ENCODE measurements around the gene NOPCHAP1.
"Not testable (repeated sequence)": the region's sequence is repeated elsewhere in the genome, so short reads cannot be mapped to it uniquely, and the experiment has no call there.

NOPCHAP1 gene

GRCh38 chr12:104969343-104969742 is 16.8 kb upstream of the NOPCHAP1 start:
- no peak overlapping the region for H3K4me3 ChIP-seq (ENCODE audit: low read depth, low read length)
- TF ChIP-seq POLR2A (IDR thresholded peaks at IDR 0.05; ENCODE audit: extremely low read depth, insufficient read length) = no peak
- no peak for TF ChIP-seq MYC (IDR thresholded peaks at IDR 0.05; ENCODE audit: low read depth, low read length)
- no peak for TF ChIP-seq MAX (IDR thresholded peaks at IDR 0.05; ENCODE audit: low read depth, low read length)
- TF ChIP-seq CTCF (IDR thresholded peaks at IDR 0.05; ENCODE audit: low read depth, low read length) = no peak
- no peak for DNase-seq (ENCODE audit: low read depth)

- TF ChIP-seq MAX (IDR thresholded peaks at IDR 0.05; ENCODE audit: low read depth, low read length) (no peak), POLR2A (IDR thresholded peaks at IDR 0.05; ENCODE audit: extremely low read depth, insufficient read length) (no peak), MYC (IDR thresholded peaks at IDR 0.05; ENCODE audit: low read depth, low read length) (no peak), CTCF (IDR thresholded peaks at IDR 0.05; ENCODE audit: low read depth, low read length) (no peak)
- H3K4me3 ChIP-seq (ENCODE audit: low read depth, low read length) = no peak overlapping the region
- DNase-seq (ENCODE audit: low read depth) = no peak
Measured at GRCh38 chr12:104971306-104971705, 14.8 kb upstream of the NOPCHAP1 start.

GRCh38 chr12:104973250-104973649 is 12.9 kb upstream of the NOPCHAP1 start:
- H3K4me3 ChIP-seq (ENCODE audit: low read depth, low read length) = no peak overlapping the region
- TF ChIP-seq MAX (IDR thresholded peaks at IDR 0.05; ENCODE audit: low read depth, low read length) (no peak), CTCF (IDR thresholded peaks at IDR 0.05; ENCODE audit: low read depth, low read length) (no peak), POLR2A (IDR thresholded peaks at IDR 0.05; ENCODE audit: extremely low read depth, insufficient read length) (no peak), MYC (IDR thresholded peaks at IDR 0.05; ENCODE audit: low read depth, low read length) (no peak)
- DNase-seq (ENCODE audit: low read depth) = no peak

- no peak overlapping the region for H3K4me3 ChIP-seq (ENCODE audit: low read depth, low read length)
- peak; percentile 34 for DNase-seq (ENCODE audit: low read depth)
- TF ChIP-seq MYC (IDR thresholded peaks at IDR 0.05; ENCODE audit: low read depth, low read length) (no peak), POLR2A (IDR thresholded peaks at IDR 0.05; ENCODE audit: extremely low read depth, insufficient read length) (no peak)
Measured at GRCh38 chr12:104974626-104975290, 11.4 kb upstream of the NOPCHAP1 start.

GRCh38 chr12:104975587-104976343 is 10.4 kb upstream of the NOPCHAP1 start:
- TF ChIP-seq CTCF (IDR thresholded peaks at IDR 0.05; ENCODE audit: low read depth, low read length) = no peak
- TF ChIP-seq MYC (IDR thresholded peaks at IDR 0.05; ENCODE audit: low read depth, low read length) = no peak
- no peak for TF ChIP-seq MAX (IDR thresholded peaks at IDR 0.05; ENCODE audit: low read depth, low read length)
- no peak for TF ChIP-seq POLR2A (IDR thresholded peaks at IDR 0.05; ENCODE audit: extremely low read depth, insufficient read length)
- peak; percentile 73 for DNase-seq (ENCODE audit: low read depth)
- H3K4me3 ChIP-seq (ENCODE audit: low read depth, low read length) = no peak overlapping the region

- no peak for DNase-seq (ENCODE audit: low read depth)
- TF ChIP-seq POLR2A (IDR thresholded peaks at IDR 0.05; ENCODE audit: extremely low read depth, insufficient read length) (no peak), MAX (IDR thresholded peaks at IDR 0.05; ENCODE audit: low read depth, low read length) (no peak), CTCF (IDR thresholded peaks at IDR 0.05; ENCODE audit: low read depth, low read length) (no peak), MYC (IDR thresholded peaks at IDR 0.05; ENCODE audit: low read depth, low read length) (no peak)
- no peak overlapping the region for H3K4me3 ChIP-seq (ENCODE audit: low read depth, low read length)
Measured at GRCh38 chr12:104976703-104977102, 9.4 kb upstream of the NOPCHAP1 start.

- DNase-seq (ENCODE audit: low read depth); H3K4me3 ChIP-seq (ENCODE audit: low read depth, low read length): not testable (repeated sequence)
Measured at GRCh38 chr12:104977688-104978087, 8.4 kb upstream of the NOPCHAP1 start.

Data from NB4 (cell line).